ENCODE data around the gene PPP2R2B.

GRCh38 chr5:146656703-146657102 is 221.9 kb downstream of the PPP2R2B start:
- no peak for TF ChIP-seq CTCF (IDR thresholded peaks at IDR 0.05)
- no peak for TF ChIP-seq POLR2A (IDR thresholded peaks at IDR 0.05)
